H7 (cell line): ENCODE results near the gene BAHD1. TPM values are rescaled to one million over a fixed set of nuclear protein-coding genes. Genes with fewer than 3 reads are reported as not detected.
A peak's percentile ranks its signal among the peaks of the same experiment; 100 is the strongest.

Experiments
- DNase-seq: peaks from one replicate; pipeline ENCODE4 v3.0.0; 2012
- H3K27me3 ChIP-seq: 2 replicates; pipeline ENCODE4 v1.6.0; 2011; ENCODE audit warnings: mild to moderate bottlenecking, low read length; ENCODE audit not compliant: control insufficient read depth, insufficient read depth
- H3K36me3 ChIP-seq: replicated peaks from 2 replicates; pipeline ENCODE4 v1.5.1; 2011; ENCODE audit warnings: low read length; ENCODE audit not compliant: control insufficient read depth, insufficient read depth
- H3K4me3 ChIP-seq: 2 replicates; pipeline ENCODE4 v1.5.1; 2011; ENCODE audit warnings: low read depth, mild to moderate bottlenecking, control low read depth, low read length, moderate library complexity; ENCODE audit not compliant: insufficient read depth
- total RNA-seq: library from RNA; depleted of rRNA; stranded (reverse); fragments of >200 nt; shearing (Covaris generic); gene quantifications from 2 replicates; pipeline ENCODE4 v1.2.3, GENCODE V29; 2014; rRNA removed

Gene BAHD1
- 45.7 and 47.4 TPM in 2 replicates for total RNA-seq

- DNase-seq = peak; percentile 100
- Histone ChIP-seq H3K36me3 (no peaks in the 10 kb centered on the region), H3K27me3 (peaks cover 4% of the 10 kb centered on the region), H3K4me3 (peak within 1 kb of the TSS; percentile 84)
These were observed at the start of gene BAHD1 for GRCh38 chr15:40440743-40441564. TSS of gene BAHD1 (plus strand) at chr15:40440953. CDS start at chr15:40458465, 17,512 bp downstream.

GRCh38 chr15:40392986-40393948 lies 47.5 kb upstream of the BAHD1 start:
- DNase-seq = no peak
- H3K27me3 ChIP-seq = no peaks in the 10 kb centered on the region
- H3K4me3 ChIP-seq = no peak overlapping the region
- peaks cover 32% of the 10 kb centered on the region for H3K36me3 ChIP-seq

- Histone ChIP-seq H3K36me3 (peaks cover 10% of the 10 kb centered on the region), H3K4me3 (no peak overlapping the region), H3K27me3 (no peaks in the 10 kb centered on the region)
- DNase-seq = no peak
These were observed 42.9 kb upstream of the BAHD1 start for GRCh38 chr15:40397688-40398412.

GRCh38 chr15:40398413-40398873 lies 42.3 kb upstream of the BAHD1 start:
- Histone ChIP-seq H3K36me3 (peaks cover 5% of the 10 kb centered on the region), H3K27me3 (no peaks in the 10 kb centered on the region), H3K4me3 (no peak overlapping the region)
- DNase-seq = no peak

GRCh38 chr15:40399370-40399769 lies 41.4 kb upstream of the BAHD1 start:
- Histone ChIP-seq H3K27me3 (no peaks in the 10 kb centered on the region), H3K36me3 (no peaks in the 10 kb centered on the region), H3K4me3 (no peak overlapping the region)
- DNase-seq = no peak

- peaks cover 21% of the 10 kb centered on the region for H3K36me3 ChIP-seq
- DNase-seq = peak; percentile 100
- no peaks in the 10 kb centered on the region for H3K27me3 ChIP-seq
- peak within 1 kb of the TSS; percentile 93 for H3K4me3 ChIP-seq
These were observed 35.0 kb upstream of the BAHD1 start, which contains the start of gene IVD for GRCh38 chr15:40405501-40406381. TSS of gene IVD (plus strand) at chr15:40405795. CDS start at chr15:40405828, 33 bp downstream.

- no peak for DNase-seq
- peaks cover 37% of the 10 kb centered on the region for H3K36me3 ChIP-seq
- no peaks in the 10 kb centered on the region for H3K27me3 ChIP-seq
- H3K4me3 ChIP-seq = no peak overlapping the region
These were observed 33.3 kb upstream of the BAHD1 start for GRCh38 chr15:40407330-40407990.

- H3K4me3 ChIP-seq = no peak overlapping the region
- peaks cover 48% of the 10 kb centered on the region for H3K36me3 ChIP-seq
- no peak for DNase-seq
- H3K27me3 ChIP-seq = no peaks in the 10 kb centered on the region
These were observed 31.4 kb upstream of the BAHD1 start for GRCh38 chr15:40409366-40409765.

- DNase-seq = no peak
- H3K36me3 ChIP-seq = peaks cover 57% of the 10 kb centered on the region
- no peak overlapping the region for H3K4me3 ChIP-seq
- H3K27me3 ChIP-seq = no peaks in the 10 kb centered on the region
These were observed 30.3 kb upstream of the BAHD1 start for GRCh38 chr15:40410476-40410875.

GRCh38 chr15:40412095-40412759 lies 28.5 kb upstream of the BAHD1 start:
- no peak for DNase-seq
- Histone ChIP-seq H3K36me3 (peaks cover 68% of the 10 kb centered on the region), H3K27me3 (no peaks in the 10 kb centered on the region), H3K4me3 (no peak overlapping the region)

GRCh38 chr15:40413036-40413435 lies 27.7 kb upstream of the BAHD1 start:
- Histone ChIP-seq H3K4me3 (no peak overlapping the region), H3K27me3 (no peaks in the 10 kb centered on the region), H3K36me3 (peaks cover 64% of the 10 kb centered on the region)
- no peak for DNase-seq

GRCh38 chr15:40414816-40415215 lies 25.9 kb upstream of the BAHD1 start:
- no peak for DNase-seq
- no peak overlapping the region for H3K4me3 ChIP-seq
- no peaks in the 10 kb centered on the region for H3K27me3 ChIP-seq
- H3K36me3 ChIP-seq = peaks cover 60% of the 10 kb centered on the region
